Thyroid gland (tissue), 4 donors: Measurements from ENCODE around the gene MCM10. TPM values are rescaled to one million over a fixed set of nuclear protein-coding genes. Genes with fewer than 3 reads are reported as not detected.
A peak's percentile ranks its signal among the peaks of the same experiment; 100 is the strongest.

Experiments used
- DNase-seq, 2 donors: peaks; one replicate each; pipeline ENCODE4 v3.0.0-alpha.2; 2019
- H3K27ac ChIP-seq, 3 donors: fragments of 200-600 bp; sonication (generic); 1 replicate in 2 of 3; 2 replicates in 1 of 3; pipeline ENCODE4 v1.5.1; 2016 to 2019; ENCODE audit warnings: mild to moderate bottlenecking in 1 of 3, moderate library complexity in 1 of 3
- H3K27me3 ChIP-seq: fragments of 200-600 bp; sonication (generic); one replicate; pipeline ENCODE4 v1.5.1; 2019
- H3K36me3 ChIP-seq, 2 donors: fragments of 200-600 bp; sonication (generic); one replicate each; pipeline ENCODE4 v1.5.1; 2016 to 2019
- H3K4me1 ChIP-seq, 2 donors: fragments of 200-600 bp; sonication (generic); one replicate each; pipeline ENCODE4 v1.5.1; 2017 to 2019
- H3K4me3 ChIP-seq, 3 donors: fragments of 200-600 bp; sonication (generic); replicated peaks in 1 of 3; 1 replicate in 2 of 3; 2 replicates in 1 of 3; pipeline ENCODE4 v1.5.1; 2016; ENCODE audit warnings: mild to moderate bottlenecking in 1 of 3
- H3K9me3 ChIP-seq: fragments of 200-600 bp; sonication (generic); one replicate; pipeline ENCODE4 v1.5.1; 2017
- POLR2A ChIP-seq, 2 donors: fragments of 450-650 bp; IDR thresholded peaks; one replicate each; pipeline ENCODE4 v1.6.1; 2017; ENCODE audit warnings: antibody characterized with exemption in 2 of 2, mild to moderate bottlenecking in 2 of 2, moderate library complexity in 1 of 2
- WGBS, 2 donors: methylation state at CpG; one replicate each; pipeline ENCODE4 v1.1.5; 2017; 5-methylcytosine and 5-hydroxymethylcytosine counted together
- intact Hi-C: fragments of 100-400 bp; cut with DNase I; formaldehyde crosslinking; loops from one replicate; pipeline ENCODE4 v1.15.1; 2023
- total RNA-seq, 4 donors: library from RNA; depleted of rRNA; stranded (reverse); fragments of >200 nt; gene quantifications; one replicate each; pipeline ENCODE4 v1.2.3, GENCODE V29; 2016
- TF ChIP-seq, protein P1 (sequence below), 6 experiments: fragments of 200-600 bp in 3 of 6; fragments of 450-650 bp in 3 of 6; sonication (generic) in 3 of 6; IDR thresholded peaks; one replicate each; pipeline ENCODE4 v1.5.1; 2016 to 2019; ENCODE audit warnings: antibody characterized with exemption in 6 of 6, mild to moderate bottlenecking in 2 of 6, inconsistent platforms in 1 of 6, moderate library complexity in 1 of 6

The MCM10 gene
- total RNA-seq, 4 donors from 2014 or later: 0.24 to 1.4 (median 0.49) TPM

DNA sequence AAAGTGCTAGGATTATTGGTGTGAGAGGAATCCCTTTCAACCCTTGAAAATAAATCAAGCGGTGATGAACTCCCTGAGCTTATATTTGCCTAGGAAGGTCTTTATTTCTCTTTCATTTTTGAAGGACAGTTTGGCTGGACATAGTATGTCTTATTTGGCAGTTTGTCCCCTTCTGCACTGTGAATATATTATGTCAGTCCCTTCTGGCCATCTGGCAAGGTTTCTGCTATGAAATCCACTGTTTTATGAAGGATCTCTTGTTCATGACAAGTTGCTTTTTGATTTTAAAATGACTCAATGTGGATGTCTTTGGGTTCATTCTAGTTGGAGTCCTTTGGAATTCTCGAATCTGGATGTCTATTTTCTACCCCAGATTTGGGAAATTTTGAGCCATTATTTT lies 21.7 kb upstream of the MCM10 start:
- TF ChIP-seq, protein P1, sequence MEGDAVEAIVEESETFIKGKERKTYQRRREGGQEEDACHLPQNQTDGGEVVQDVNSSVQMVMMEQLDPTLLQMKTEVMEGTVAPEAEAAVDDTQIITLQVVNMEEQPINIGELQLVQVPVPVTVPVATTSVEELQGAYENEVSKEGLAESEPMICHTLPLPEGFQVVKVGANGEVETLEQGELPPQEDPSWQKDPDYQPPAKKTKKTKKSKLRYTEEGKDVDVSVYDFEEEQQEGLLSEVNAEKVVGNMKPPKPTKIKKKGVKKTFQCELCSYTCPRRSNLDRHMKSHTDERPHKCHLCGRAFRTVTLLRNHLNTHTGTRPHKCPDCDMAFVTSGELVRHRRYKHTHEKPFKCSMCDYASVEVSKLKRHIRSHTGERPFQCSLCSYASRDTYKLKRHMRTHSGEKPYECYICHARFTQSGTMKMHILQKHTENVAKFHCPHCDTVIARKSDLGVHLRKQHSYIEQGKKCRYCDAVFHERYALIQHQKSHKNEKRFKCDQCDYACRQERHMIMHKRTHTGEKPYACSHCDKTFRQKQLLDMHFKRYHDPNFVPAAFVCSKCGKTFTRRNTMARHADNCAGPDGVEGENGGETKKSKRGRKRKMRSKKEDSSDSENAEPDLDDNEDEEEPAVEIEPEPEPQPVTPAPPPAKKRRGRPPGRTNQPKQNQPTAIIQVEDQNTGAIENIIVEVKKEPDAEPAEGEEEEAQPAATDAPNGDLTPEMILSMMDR (IDR thresholded peaks at IDR 0.05): no peak
- no peaks in the 10 kb centered on the region for H3K27me3 ChIP-seq
- H3K27ac ChIP-seq: no peak overlapping the region
- intact Hi-C loops: no loop called here
- H3K36me3 ChIP-seq: peaks cover 22 to 23% of the 10 kb centered on the region in 2 donors
- no peak overlapping the region for H3K4me3 ChIP-seq
- H3K9me3 ChIP-seq: no peaks in the 10 kb centered on the region
- peaks cover 0 to 6% of the 10 kb centered on the region in 2 donors for H3K4me1 ChIP-seq
- WGBS, 2 donors: 83 to 88% methylated on average over 2 of the region's 2 CpGs
- DNase-seq: no peak

DNA sequence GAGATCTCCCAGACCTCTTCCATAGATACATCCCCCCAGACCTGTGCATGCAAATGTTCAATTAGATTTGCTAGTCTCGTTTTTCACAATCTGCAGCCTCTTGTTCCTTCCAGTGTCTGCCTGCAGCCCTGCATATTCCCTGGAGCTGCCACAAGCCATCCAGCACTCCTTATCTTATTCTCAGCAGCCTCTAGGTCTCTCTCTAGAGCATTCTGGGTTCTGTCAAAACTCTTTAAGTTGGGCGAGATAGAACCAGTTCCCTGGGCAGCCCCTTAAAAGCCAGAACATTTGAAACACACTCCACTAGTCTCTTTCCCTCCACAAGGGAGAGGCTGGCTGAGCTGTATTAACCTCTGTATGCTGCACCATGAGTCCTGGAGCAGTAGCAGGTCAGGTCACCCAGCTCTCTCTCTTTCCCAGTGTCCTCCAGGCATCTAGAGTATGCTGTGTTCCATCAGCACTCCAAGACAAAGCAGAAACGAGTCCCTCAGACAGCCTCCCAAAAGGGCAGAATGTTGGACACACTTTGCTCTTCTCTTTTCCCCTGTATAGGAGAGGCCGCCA lies 20.6 kb upstream of the MCM10 start:
- H3K4me1 ChIP-seq: peaks cover 0 to 6% of the 10 kb centered on the region in 2 donors
- no peak overlapping the region for H3K27ac ChIP-seq
- 84 to 85% methylated on average over 4 of the region's 4 CpGs for WGBS, 2 donors
- H3K27me3 ChIP-seq: no peaks in the 10 kb centered on the region
- TF ChIP-seq POLR2A (IDR thresholded peaks at IDR 0.05): no peak
- TF ChIP-seq, protein P1 (IDR thresholded peaks at IDR 0.05): no peak
- DNase-seq: no peak
- H3K36me3 ChIP-seq: peaks cover 13% of the 10 kb centered on the region in 2 donors
- intact Hi-C loops: no loop called here
- no peak overlapping the region for H3K4me3 ChIP-seq
- no peaks in the 10 kb centered on the region for H3K9me3 ChIP-seq

DNA sequence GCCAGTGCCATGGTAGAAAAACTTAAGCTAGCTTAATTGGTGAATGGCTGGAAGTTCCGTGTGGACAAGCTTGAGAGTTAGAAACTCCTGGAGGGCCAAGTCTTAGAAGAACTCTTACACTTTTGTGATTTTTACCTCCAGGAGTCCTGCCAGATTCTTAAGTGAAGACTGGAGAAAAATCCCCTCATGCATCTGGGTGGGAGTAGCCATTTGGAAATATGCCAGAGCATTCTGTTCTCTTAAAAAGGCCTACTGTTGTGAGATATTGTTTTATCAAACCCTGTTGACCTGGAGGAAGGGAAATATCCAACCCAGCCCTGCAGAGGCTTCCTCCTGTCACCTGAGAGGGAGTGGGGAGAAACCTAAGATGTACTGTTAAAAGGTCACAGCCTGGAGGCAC lies 17.6 kb upstream of the MCM10 start:
- peak overlapping the region in 2 of 3 donors; percentile 8 to 18 for H3K27ac ChIP-seq

DNA sequence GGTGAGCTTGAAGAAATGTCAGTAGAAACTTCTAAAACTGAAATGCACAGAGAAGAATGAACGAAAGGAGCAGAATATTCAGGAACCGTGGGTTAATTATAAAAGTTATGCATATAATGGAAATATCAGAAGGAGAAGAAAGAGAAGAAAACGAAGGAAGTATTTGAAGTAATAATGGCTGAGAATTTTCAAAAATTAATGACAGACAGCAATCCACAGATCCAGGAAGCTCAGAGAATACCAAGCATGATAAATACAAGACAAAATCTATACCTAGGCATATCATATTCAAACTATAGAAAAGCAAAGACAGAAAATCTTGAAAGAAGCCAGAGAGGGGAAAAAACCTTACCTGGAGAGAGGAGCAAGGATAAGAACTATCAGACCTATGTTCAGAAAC lies 16.5 kb upstream of the MCM10 start:
- TF ChIP-seq, protein P1 (IDR thresholded peaks at IDR 0.05): no peak
- no peak for TF ChIP-seq POLR2A (IDR thresholded peaks at IDR 0.05)
- H3K27ac ChIP-seq: no peak overlapping the region
- no peak overlapping the region for H3K4me3 ChIP-seq
- H3K9me3 ChIP-seq: no peaks in the 10 kb centered on the region
- H3K27me3 ChIP-seq: no peaks in the 10 kb centered on the region
- intact Hi-C loops: no loop called here
- 97% methylated on average over 3 of the region's 3 CpGs for WGBS, 2 donors
- no peak for DNase-seq
- H3K36me3 ChIP-seq: no peaks in the 10 kb centered on the region
- H3K4me1 ChIP-seq: peaks cover 0 to 6% of the 10 kb centered on the region in 2 donors

More for the DNA sequence above, 17.6 kb upstream of the MCM10 start:
- Histone ChIP-seq H3K27me3 (no peaks in the 10 kb centered on the region), H3K9me3 (no peaks in the 10 kb centered on the region), H3K4me1 (peaks cover 0 to 6% of the 10 kb centered on the region in 2 donors), H3K4me3 (no peak overlapping the region), H3K36me3 (no peaks in the 10 kb centered on the region)
- intact Hi-C loops: no loop called here
- peak; percentile 35 to 37 for DNase-seq
- 29 to 80% methylated on average over 1 of the region's 1 CpG for WGBS, 2 donors
- TF ChIP-seq, protein P1 (IDR thresholded peaks at IDR 0.05): no peak
- TF ChIP-seq POLR2A (IDR thresholded peaks at IDR 0.05): no peak

DNA sequence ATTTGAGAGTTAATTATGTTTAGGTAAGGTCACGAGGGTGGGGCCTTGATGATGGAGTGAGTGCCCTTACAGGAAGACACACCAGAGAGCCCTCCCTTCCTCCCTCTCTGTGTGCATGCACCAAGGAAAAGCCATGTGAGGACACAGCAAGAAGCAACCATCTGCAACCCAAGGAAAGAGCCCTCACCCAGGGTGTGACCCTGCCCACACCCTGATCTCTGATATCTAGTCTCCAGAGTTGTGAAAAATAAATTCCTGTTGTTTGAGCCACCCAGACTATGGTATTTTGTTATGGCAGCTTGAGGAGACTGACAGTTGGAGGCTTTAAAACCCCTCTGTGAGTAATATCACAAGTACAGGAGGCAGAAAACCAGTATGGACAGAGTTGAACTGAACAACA lies 15.0 kb upstream of the MCM10 start:
- H3K27ac ChIP-seq: no peak overlapping the region
- no peak for DNase-seq
- intact Hi-C loops: no loop called here
- no peaks in the 10 kb centered on the region for H3K9me3 ChIP-seq
- H3K4me1 ChIP-seq: peaks cover 0 to 6% of the 10 kb centered on the region in 2 donors
- WGBS, 2 donors: 82 to 90% methylated on average over 1 of the region's 1 CpG
- no peaks in the 10 kb centered on the region for H3K36me3 ChIP-seq
- TF ChIP-seq POLR2A (IDR thresholded peaks at IDR 0.05): no peak
- TF ChIP-seq, protein P1 (IDR thresholded peaks at IDR 0.05): no peak
- no peaks in the 10 kb centered on the region for H3K27me3 ChIP-seq
- H3K4me3 ChIP-seq: no peak overlapping the region
